ENCODE results near the gene EPS8L3. TPM values are rescaled to one million over a fixed set of nuclear protein-coding genes. Genes with fewer than 3 reads are reported as not detected.

Gene EPS8L3
- total and polyA plus RNA-seq, 11 donors: 0.25 to 0.75 (median 0.30) TPM; not detected in 5

- Histone ChIP-seq H3K4me3 (no peak overlapping the region), H3K9me3 (no peaks in the 10 kb centered on the region), H3K27ac (no peak overlapping the region), H3K36me3 (no peaks in the 10 kb centered on the region), H3K27me3 (no peaks in the 10 kb centered on the region), H3K4me1 (peaks cover 0 to 25% (median 6%) of the 10 kb centered on the region in 12 donors)
- TF ChIP-seq POLR2A (IDR thresholded peaks at IDR 0.05): no peak
- no peak for TF ChIP-seq CTCF (IDR thresholded peaks at IDR 0.05)
- peak in 2 of 5 donors; percentile 25 to 55 for DNase-seq
- intact Hi-C loops (cut with DNase I): loop anchor here in 5 of 10 donors (5.0 kb wide), 4 partner anchors 33 to 223 kb away; partner anchors contain the start of gene GNAI3 (in 2 of the 5)
- 63 to 76% (median 70%) methylated on average over 10 to 11 of the region's 11 CpGs for WGBS, 4 donors
- peak in 1 of 4 donors; percentile 4 for ATAC-seq
These were observed 6.8 kb upstream of the EPS8L3 start for GRCh38 chr1:109770331-109771095.

GRCh38 chr1:109769330-109770078 is 5.8 kb upstream of the EPS8L3 start:
- H3K4me3 ChIP-seq: no peak overlapping the region
- no peaks in the 10 kb centered on the region for H3K27me3 ChIP-seq
- TF ChIP-seq CTCF (IDR thresholded peaks at IDR 0.05): no peak
- TF ChIP-seq POLR2A (IDR thresholded peaks at IDR 0.05): no peak
- WGBS, 4 donors: 87 to 90% (median 88%) methylated on average over 11 of the region's 11 CpGs
- no peaks in the 10 kb centered on the region for H3K9me3 ChIP-seq
- peaks cover 0 to 25% (median 6%) of the 10 kb centered on the region in 12 donors for H3K4me1 ChIP-seq
- H3K27ac ChIP-seq: no peak overlapping the region
- intact Hi-C loops (cut with DNase I): loop anchor here in 5 of 10 donors (5.0 kb wide), 4 partner anchors 32 to 222 kb away; partner anchors contain the start of gene GNAI3 (in 2 of the 5)
- DNase-seq: peak in 2 of 5 donors; percentile 7 to 11
- no peaks in the 10 kb centered on the region for H3K36me3 ChIP-seq
- ATAC-seq: no peak

DNA sequence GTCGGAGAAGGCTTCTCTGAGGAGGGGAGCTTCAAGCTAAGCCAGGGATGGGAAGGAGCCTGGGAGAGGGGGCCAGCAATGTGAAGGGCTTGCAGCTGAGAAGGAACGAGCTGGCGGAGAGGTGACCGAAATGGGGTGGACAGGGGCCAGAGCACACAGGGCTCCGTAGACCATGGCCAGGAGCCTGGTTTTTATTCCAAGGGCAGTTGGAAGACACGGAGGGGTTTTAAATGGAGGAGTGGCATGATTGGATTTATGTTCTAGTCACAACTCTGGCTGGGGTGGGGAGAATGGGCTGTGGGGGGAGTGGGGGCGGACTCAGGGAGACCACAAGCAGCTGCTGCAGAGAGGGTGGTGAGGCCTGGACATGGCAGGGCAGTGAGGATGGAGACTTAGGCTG is 5.1 kb upstream of the EPS8L3 start:
- ATAC-seq (no peak), DNase-seq (peak in 2 of 5 donors; percentile 21 to 31)
- Histone ChIP-seq H3K4me3 (no peak overlapping the region), H3K27me3 (no peaks in the 10 kb centered on the region), H3K36me3 (no peaks in the 10 kb centered on the region), H3K9me3 (no peaks in the 10 kb centered on the region), H3K27ac (no peak overlapping the region), H3K4me1 (peaks cover 0 to 25% (median 6%) of the 10 kb centered on the region in 12 donors)
- WGBS, 4 donors: 78 to 91% (median 84%) methylated on average over 7 of the region's 7 CpGs
- intact Hi-C loops (cut with DNase I): no loop called here
- TF ChIP-seq POLR2A (IDR thresholded peaks at IDR 0.05) (no peak), CTCF (IDR thresholded peaks at IDR 0.05) (no peak)

GRCh38 chr1:109768335-109768650 is 4.6 kb upstream of the EPS8L3 start:
- Histone ChIP-seq H3K27me3 (no peaks in the 10 kb centered on the region), H3K9me3 (no peaks in the 10 kb centered on the region), H3K36me3 (no peaks in the 10 kb centered on the region), H3K4me3 (no peak overlapping the region), H3K4me1 (peaks cover 0 to 25% (median 5%) of the 10 kb centered on the region in 12 donors), H3K27ac (no peak overlapping the region)
- ATAC-seq: no peak
- 73 to 95% (median 93%) methylated on average over 2 of the region's 2 CpGs for WGBS, 4 donors
- DNase-seq: peak in 1 of 5 donors; percentile 16
- intact Hi-C loops (cut with DNase I): no loop called here
- TF ChIP-seq POLR2A (IDR thresholded peaks at IDR 0.05): no peak
- no peak for TF ChIP-seq CTCF (IDR thresholded peaks at IDR 0.05)

All from heart left ventricle (tissue), 16 donors.